ENCODE data around the gene KLRF2. TPM values are rescaled to one million over a fixed set of nuclear protein-coding genes. Genes with fewer than 3 reads are reported as not detected.

KLRF2 gene
- total RNA-seq, 1 donor from 2014 or later = not detected

- no peak for DNase-seq (ENCODE audit: low read depth)
- Mint-ChIP-seq H3K27me3 (ENCODE audit: low read depth, unreplicated experiment) (no peaks in the 10 kb centered on the region), H3K36me3 (ENCODE audit: low read depth, unreplicated experiment) (no peaks in the 10 kb centered on the region), H3K9me3 (ENCODE audit: unreplicated experiment) (no peaks in the 10 kb centered on the region), H3K4me1 (ENCODE audit: low read depth, unreplicated experiment) (no peaks in the 10 kb centered on the region), H3K4me3 (ENCODE audit: unreplicated experiment) (no peak overlapping the region), H3K27ac (ENCODE audit: unreplicated experiment) (no peak overlapping the region)
- Histone ChIP-seq H3K36me3 (ENCODE audit: insufficient read depth, low read length) (no peaks in the 10 kb centered on the region), H4K20me1 (ENCODE audit: insufficient read depth, low read length) (no peaks in the 10 kb centered on the region), H3K4me2 (ENCODE audit: low read length) (no peak overlapping the region), H2AFZ (ENCODE audit: low read depth, low read length) (no peak overlapping the region), H3K27me3 (ENCODE audit: insufficient read depth, low read length) (no peaks in the 10 kb centered on the region), H3K9me3 (ENCODE audit: insufficient read depth, low read depth, low read length) (no peaks in the 10 kb centered on the region), H3K27ac (ENCODE audit: low read depth, low read length) (no peak overlapping the region), H3K9ac (ENCODE audit: low read length) (no peak overlapping the region), H3K79me2 (ENCODE audit: insufficient read depth, low read length) (no peaks in the 10 kb centered on the region), H3K4me3 (ENCODE audit: insufficient read depth, low read depth, low read length) (no peak overlapping the region), H3K4me1 (ENCODE audit: insufficient read depth, low read length) (no peaks in the 10 kb centered on the region)
- FAIRE-seq = no peak
- no peak for TF ChIP-seq EZH2 (IDR thresholded peaks at IDR 0.05; ENCODE audit: insufficient read depth, low read length)
- TF ChIP-seq, protein P1, sequence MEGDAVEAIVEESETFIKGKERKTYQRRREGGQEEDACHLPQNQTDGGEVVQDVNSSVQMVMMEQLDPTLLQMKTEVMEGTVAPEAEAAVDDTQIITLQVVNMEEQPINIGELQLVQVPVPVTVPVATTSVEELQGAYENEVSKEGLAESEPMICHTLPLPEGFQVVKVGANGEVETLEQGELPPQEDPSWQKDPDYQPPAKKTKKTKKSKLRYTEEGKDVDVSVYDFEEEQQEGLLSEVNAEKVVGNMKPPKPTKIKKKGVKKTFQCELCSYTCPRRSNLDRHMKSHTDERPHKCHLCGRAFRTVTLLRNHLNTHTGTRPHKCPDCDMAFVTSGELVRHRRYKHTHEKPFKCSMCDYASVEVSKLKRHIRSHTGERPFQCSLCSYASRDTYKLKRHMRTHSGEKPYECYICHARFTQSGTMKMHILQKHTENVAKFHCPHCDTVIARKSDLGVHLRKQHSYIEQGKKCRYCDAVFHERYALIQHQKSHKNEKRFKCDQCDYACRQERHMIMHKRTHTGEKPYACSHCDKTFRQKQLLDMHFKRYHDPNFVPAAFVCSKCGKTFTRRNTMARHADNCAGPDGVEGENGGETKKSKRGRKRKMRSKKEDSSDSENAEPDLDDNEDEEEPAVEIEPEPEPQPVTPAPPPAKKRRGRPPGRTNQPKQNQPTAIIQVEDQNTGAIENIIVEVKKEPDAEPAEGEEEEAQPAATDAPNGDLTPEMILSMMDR (IDR thresholded peaks at IDR 0.05; ENCODE audit: insufficient read depth, low read depth, low read length) = no peak
Observed at GRCh38 chr12:9880532-9881078, 684 bp upstream of the KLRF2 start.

- Histone ChIP-seq H3K4me3 (ENCODE audit: insufficient read depth, low read depth, low read length) (no peak overlapping the region), H3K9ac (ENCODE audit: low read length) (no peak overlapping the region), H3K36me3 (ENCODE audit: insufficient read depth, low read length) (no peaks in the 10 kb centered on the region), H3K4me2 (ENCODE audit: low read length) (no peak overlapping the region), H3K9me3 (ENCODE audit: insufficient read depth, low read depth, low read length) (no peaks in the 10 kb centered on the region), H2AFZ (ENCODE audit: low read depth, low read length) (no peak overlapping the region), H4K20me1 (ENCODE audit: insufficient read depth, low read length) (no peaks in the 10 kb centered on the region), H3K27me3 (ENCODE audit: insufficient read depth, low read length) (no peaks in the 10 kb centered on the region), H3K79me2 (ENCODE audit: insufficient read depth, low read length) (no peaks in the 10 kb centered on the region), H3K4me1 (ENCODE audit: insufficient read depth, low read length) (no peaks in the 10 kb centered on the region), H3K27ac (ENCODE audit: low read depth, low read length) (no peak overlapping the region)
- Mint-ChIP-seq H3K27me3 (ENCODE audit: low read depth, unreplicated experiment) (no peaks in the 10 kb centered on the region), H3K9me3 (ENCODE audit: unreplicated experiment) (no peaks in the 10 kb centered on the region), H3K27ac (ENCODE audit: unreplicated experiment) (no peak overlapping the region), H3K4me3 (ENCODE audit: unreplicated experiment) (no peak overlapping the region), H3K4me1 (ENCODE audit: low read depth, unreplicated experiment) (no peaks in the 10 kb centered on the region), H3K36me3 (ENCODE audit: low read depth, unreplicated experiment) (no peaks in the 10 kb centered on the region)
- TF ChIP-seq, protein P1 (IDR thresholded peaks at IDR 0.05; ENCODE audit: insufficient read depth, low read depth, low read length) = no peak
- no peak for TF ChIP-seq EZH2 (IDR thresholded peaks at IDR 0.05; ENCODE audit: insufficient read depth, low read length)
- FAIRE-seq (no peak), DNase-seq (ENCODE audit: low read depth) (no peak)
Observed at GRCh38 chr12:9881988-9882387, 699 bp downstream of the KLRF2 start.

DNA sequence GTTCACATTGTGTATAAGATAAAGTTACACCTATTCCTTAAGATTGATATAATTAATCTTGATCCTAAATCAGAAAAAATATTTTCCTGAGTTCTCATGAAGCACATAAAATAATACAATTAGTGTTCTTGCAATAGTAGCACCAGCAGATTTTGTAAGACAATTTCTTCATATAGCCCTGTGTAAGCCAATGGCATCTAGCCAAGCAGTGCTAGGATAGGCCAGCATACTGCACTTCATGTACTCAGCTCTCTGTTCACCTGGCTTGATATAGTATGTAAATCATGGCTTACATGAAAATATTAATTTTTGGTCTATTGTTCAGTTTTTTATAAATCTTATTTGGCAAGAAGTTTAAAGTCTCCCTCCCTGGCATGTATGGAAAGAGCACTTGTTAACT, 1.9 kb downstream of the KLRF2 start:
- Mint-ChIP-seq H3K4me1 (ENCODE audit: low read depth, unreplicated experiment) (no peaks in the 10 kb centered on the region), H3K27me3 (ENCODE audit: low read depth, unreplicated experiment) (no peaks in the 10 kb centered on the region), H3K36me3 (ENCODE audit: low read depth, unreplicated experiment) (no peaks in the 10 kb centered on the region), H3K4me3 (ENCODE audit: unreplicated experiment) (no peak overlapping the region), H3K9me3 (ENCODE audit: unreplicated experiment) (no peaks in the 10 kb centered on the region), H3K27ac (ENCODE audit: unreplicated experiment) (no peak overlapping the region)
- Histone ChIP-seq H3K27me3 (ENCODE audit: insufficient read depth, low read length) (no peaks in the 10 kb centered on the region), H3K36me3 (ENCODE audit: insufficient read depth, low read length) (no peaks in the 10 kb centered on the region), H3K9ac (ENCODE audit: low read length) (no peak overlapping the region), H3K4me2 (ENCODE audit: low read length) (no peak overlapping the region), H2AFZ (ENCODE audit: low read depth, low read length) (no peak overlapping the region), H3K4me3 (ENCODE audit: insufficient read depth, low read depth, low read length) (no peak overlapping the region), H4K20me1 (ENCODE audit: insufficient read depth, low read length) (no peaks in the 10 kb centered on the region), H3K79me2 (ENCODE audit: insufficient read depth, low read length) (no peaks in the 10 kb centered on the region), H3K9me3 (ENCODE audit: insufficient read depth, low read depth, low read length) (no peaks in the 10 kb centered on the region), H3K4me1 (ENCODE audit: insufficient read depth, low read length) (no peaks in the 10 kb centered on the region), H3K27ac (ENCODE audit: low read depth, low read length) (no peak overlapping the region)
- TF ChIP-seq, protein P1 (IDR thresholded peaks at IDR 0.05; ENCODE audit: insufficient read depth, low read depth, low read length) = no peak
- no peak for TF ChIP-seq EZH2 (IDR thresholded peaks at IDR 0.05; ENCODE audit: insufficient read depth, low read length)
- no peak for DNase-seq (ENCODE audit: low read depth)
- no peak for FAIRE-seq
